ENCODE measurements around the gene NLE1.

NLE1 gene

DNA sequence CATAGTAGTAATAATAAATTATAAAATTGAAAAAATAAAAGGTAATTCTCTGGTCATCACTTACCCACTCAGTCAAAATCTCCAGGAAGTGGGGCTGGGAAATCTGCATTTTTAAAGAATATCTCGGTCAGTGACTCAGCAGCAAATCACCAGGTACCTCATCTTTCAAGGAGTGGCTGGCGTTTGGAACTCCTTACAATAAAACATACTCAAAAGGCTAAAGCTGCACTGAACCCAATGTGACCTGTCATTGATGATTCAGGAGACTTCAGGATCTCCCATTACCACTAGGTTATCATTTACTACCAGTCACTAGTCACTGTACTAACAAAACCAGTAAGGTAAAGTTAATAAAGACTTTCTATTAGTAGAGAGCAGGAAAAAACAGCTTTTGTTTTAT lies 57.1 kb downstream of the NLE1 start:
- no peak for DNase-seq

DNA sequence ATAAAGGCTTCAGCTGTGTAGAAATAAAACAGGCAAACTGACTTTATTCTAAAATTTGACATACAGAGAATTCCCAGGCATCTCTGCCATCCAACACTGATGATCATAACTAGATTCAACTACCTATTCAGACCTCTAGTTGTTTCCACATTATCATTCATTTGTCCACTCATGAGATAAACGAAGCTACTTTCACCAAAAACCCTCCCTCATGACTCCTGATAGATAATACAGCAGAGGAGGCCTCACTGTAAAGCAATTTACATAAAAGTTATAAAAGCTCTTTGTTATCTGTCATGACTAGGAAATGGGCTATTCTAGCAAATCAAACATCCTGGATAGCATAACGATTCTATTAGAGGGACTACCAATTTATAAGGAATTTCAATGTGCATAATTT lies 59.0 kb downstream of the NLE1 start:
- DNase-seq, result no peak

DNA sequence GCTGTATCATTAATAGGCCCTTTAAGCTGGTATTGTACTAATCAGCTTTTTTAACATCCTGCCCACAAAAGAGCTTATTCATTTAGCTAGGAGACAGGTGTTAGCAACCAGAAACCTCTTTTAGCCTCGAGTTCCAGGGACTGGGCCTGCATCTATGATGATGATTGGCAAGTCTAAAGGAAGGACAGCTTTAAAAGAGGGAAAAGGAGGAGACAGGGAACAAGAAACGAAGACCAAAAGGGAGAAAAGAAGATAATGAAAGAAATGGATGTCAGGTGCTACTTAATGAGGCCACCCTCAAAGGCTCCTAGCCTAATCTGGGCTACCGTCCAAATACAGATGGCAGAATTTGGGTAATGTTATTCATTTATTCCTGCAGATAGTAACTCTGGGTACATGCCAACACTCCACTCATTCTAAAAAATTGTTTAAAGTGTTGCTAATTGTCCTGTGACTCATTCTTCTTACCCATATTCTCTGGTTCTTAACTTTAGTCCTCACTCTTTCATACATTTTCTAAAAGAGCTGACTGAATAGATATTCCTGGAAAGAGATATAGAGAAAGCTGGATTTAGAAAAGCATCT lies 59.9 kb downstream of the NLE1 start:
- DNase-seq, result no peak

DNA sequence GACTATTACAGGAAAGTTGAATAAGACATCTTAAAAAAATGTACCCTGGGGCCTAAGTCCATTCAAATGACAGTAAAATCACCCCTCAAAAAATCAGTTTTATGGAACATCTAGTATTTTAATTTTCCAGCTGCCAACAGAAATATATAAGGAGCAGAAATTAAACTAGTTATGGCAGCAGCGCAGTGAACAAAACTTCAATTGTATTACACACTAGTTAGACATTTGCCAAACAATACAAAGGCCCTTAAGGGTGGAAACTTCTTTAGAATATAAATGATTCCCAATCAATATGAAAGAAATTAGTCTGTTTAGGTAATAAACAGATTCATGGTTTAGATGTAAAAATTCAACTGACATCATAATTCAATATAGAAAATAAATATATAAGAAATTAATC lies 60.5 kb downstream of the NLE1 start:
- no peak for DNase-seq

DNA sequence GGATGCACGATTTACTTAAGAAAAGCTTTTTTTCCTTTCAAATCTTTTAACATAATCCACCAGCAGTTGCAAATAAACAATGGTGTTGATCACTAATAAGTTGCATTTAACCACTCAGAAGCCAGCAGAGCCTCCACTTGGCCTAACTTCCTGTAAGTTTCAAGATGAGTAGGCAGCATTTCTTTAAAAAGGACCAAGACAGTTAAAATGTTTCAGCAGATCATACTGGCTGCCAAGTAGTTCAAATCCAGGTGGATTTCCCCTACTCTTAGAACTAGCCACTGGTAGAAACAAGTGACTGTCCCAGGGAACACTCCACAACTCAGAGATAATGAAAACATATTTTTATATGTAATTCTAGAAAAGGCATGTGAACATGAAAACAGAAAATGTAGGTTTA lies 61.6 kb downstream of the NLE1 start:
- DNase-seq, result no peak

DNA sequence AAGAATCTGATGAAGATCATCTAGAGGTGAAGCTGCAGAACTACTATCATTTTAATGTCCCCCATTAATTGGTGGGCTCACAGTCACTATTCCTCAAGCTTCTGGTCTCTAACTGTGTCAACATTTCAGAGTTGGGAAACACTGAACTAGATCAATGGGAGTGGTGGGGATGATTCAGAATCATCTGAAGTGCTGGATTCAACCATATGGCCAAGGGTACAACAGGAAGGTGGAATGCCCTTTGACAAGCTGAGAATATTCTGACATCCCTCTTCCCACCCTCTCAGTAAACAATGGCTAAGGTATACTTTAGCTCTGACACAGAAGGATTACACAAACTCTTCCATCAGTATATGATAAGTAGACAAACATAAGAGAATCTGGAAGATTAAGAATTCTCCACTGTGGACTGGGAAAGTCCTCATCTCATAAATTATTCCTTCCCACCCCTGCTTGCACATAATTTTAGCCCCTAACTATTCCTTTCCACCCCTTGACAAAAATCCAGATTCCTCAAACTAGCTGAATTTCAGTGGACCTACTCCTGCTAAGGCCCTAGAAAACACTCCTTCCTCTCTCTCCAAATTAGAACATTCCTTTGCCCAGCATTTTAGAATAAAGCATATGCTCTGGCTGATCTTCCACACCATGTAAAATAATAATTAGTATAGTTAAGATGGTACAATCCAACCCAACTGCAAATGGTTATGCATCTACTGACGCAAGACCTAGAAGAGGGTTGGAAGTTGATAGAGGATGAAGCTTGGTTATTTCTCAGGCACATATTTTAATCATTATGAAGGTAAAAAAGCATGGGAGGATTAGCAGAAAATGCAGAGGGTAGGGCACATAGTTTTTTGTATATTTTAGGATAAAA lies 62.3 kb downstream of the NLE1 start:
- no peak for DNase-seq
